Muscle of leg (tissue), 11 donors: Measurements from ENCODE around the gene GABRG3. TPM values are rescaled to one million over a fixed set of nuclear protein-coding genes. Genes with fewer than 3 reads are reported as not detected.

Source experiments
- DNase-seq: peaks from one replicate; pipeline ENCODE4 v3.0.0; 2013
- H3K27ac ChIP-seq: one replicate; pipeline ENCODE4 v1.5.1; 2013; ENCODE audit warnings: mild to moderate bottlenecking, low read length, control low read depth
- H3K27me3 ChIP-seq: one replicate; pipeline ENCODE4 v1.6.1; 2013; ENCODE audit warnings: low read length; ENCODE audit not compliant: control insufficient read depth, insufficient read depth
- H3K36me3 ChIP-seq: one replicate; pipeline ENCODE4 v1.6.1; 2013; ENCODE audit warnings: low read length; ENCODE audit not compliant: control insufficient read depth, insufficient read depth
- H3K4me1 ChIP-seq: one replicate; pipeline ENCODE4 v1.6.1; 2013; ENCODE audit warnings: low read length; ENCODE audit not compliant: control insufficient read depth, insufficient read depth
- H3K4me3 ChIP-seq: one replicate; pipeline ENCODE4 v1.5.1; 2013; ENCODE audit warnings: low read length, control low read depth
- H3K9me3 ChIP-seq: replicated peaks from 2 replicates; pipeline ENCODE4 v1.6.1; 2013; ENCODE audit warnings: low read depth, low read length; ENCODE audit not compliant: control insufficient read depth
- WGBS: methylation state at CpG from one replicate; pipeline ENCODE4 v1.1.5; 2013; ENCODE audit warnings: missing lambda C conversion rate; ENCODE audit not compliant: insufficient coverage; 5-methylcytosine and 5-hydroxymethylcytosine counted together
- polyA plus RNA-seq, 8 donors: library from polyadenylated mRNA; unstranded; fragments of 120-200 nt; gene quantifications; one replicate each; pipeline versions ENCODE4 v1.2.1 to v1.2.3, GENCODE V29; 2013; ENCODE audit warnings: inconsistent platforms in 1 of 8, low replicate concordance in 1 of 8; ENCODE audit not compliant: insufficient read length in 8 of 8, insufficient read depth in 1 of 8
- total RNA-seq: library from RNA; stranded (reverse); fragments of 120-200 nt; gene quantifications from one replicate; pipeline ENCODE4 v1.2.4, GENCODE V29; 2013

GABRG3 gene
- total and polyA plus RNA-seq, 9 donors, result 0.11 to 0.69 (median 0.34) TPM; not detected in 1

- Histone ChIP-seq H3K36me3 (no peaks in the 10 kb centered on the region), H3K4me1 (peaks cover 15% of the 10 kb centered on the region), H3K27ac (no peak overlapping the region), H3K27me3 (no peaks in the 10 kb centered on the region), H3K4me3 (no peak overlapping the region), H3K9me3 (no peaks in the 10 kb centered on the region)
- DNase-seq, result no peak
- WGBS, result 44% methylated on average over 5 of the region's 8 CpGs
Measured at GRCh38 chr15:27327467-27328025, 356.6 kb downstream of the GABRG3 start.

- H3K4me3 ChIP-seq, result no peak overlapping the region
- peak; percentile 38 for DNase-seq
- H3K27me3 ChIP-seq, result no peaks in the 10 kb centered on the region
- no peaks in the 10 kb centered on the region for H3K9me3 ChIP-seq
- H3K27ac ChIP-seq, result no peak overlapping the region
- no peaks in the 10 kb centered on the region for H3K36me3 ChIP-seq
- H3K4me1 ChIP-seq, result peaks cover 15% of the 10 kb centered on the region
- 44% methylated on average over 4 of the region's 7 CpGs for WGBS
Measured at GRCh38 chr15:27328186-27328585, 357.2 kb downstream of the GABRG3 start.

DNA sequence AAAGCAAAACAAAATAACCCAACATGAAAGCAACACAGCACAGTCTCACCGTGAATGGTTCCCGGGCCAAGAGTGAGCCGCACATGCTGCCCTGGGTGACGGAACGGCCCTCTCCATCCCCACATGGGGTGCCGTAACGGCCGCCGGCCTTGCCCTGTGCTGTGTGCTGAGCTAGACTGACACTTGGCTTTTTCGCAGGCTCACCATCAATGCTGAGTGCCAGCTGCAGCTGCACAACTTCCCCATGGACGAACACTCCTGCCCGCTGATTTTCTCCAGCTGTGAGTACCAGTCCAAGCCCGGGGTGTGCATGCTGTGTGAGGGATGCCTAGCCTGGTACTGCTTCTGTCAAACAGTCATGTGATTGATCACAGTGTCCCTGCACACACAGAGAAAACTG lies 357.6 kb downstream of the GABRG3 start:
- no peak overlapping the region for H3K27ac ChIP-seq
- H3K27me3 ChIP-seq, result no peaks in the 10 kb centered on the region
- no peaks in the 10 kb centered on the region for H3K36me3 ChIP-seq
- H3K4me3 ChIP-seq, result no peak overlapping the region
- H3K4me1 ChIP-seq, result peaks cover 15% of the 10 kb centered on the region
- peak; percentile 45 for DNase-seq
- no peaks in the 10 kb centered on the region for H3K9me3 ChIP-seq
- WGBS, result 41% methylated on average over 11 of the region's 13 CpGs

DNA sequence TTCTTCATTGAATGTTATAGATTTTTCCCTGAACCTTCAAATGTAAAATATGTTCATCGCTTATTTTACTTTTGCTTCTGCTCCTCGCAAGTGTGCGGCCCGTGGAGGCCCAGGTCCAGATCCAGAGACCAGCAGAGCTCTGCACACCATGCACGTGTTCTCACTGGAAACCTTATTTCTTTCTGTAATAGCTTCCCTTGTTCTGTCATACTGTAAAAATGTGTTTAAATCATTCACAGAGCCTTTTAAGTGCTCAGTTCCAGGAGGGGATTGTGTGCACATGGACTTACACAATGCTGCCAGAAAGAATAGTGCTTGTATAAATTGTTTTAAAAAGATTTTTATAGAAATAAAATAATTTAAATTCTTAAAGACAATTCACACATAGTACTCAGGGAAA lies 359.3 kb downstream of the GABRG3 start:
- 20% methylated on average over 1 of the region's 5 CpGs for WGBS
- Histone ChIP-seq H3K36me3 (no peaks in the 10 kb centered on the region), H3K4me3 (no peak overlapping the region), H3K27ac (no peak overlapping the region), H3K4me1 (peaks cover 15% of the 10 kb centered on the region), H3K27me3 (no peaks in the 10 kb centered on the region), H3K9me3 (no peaks in the 10 kb centered on the region)
- DNase-seq, result peak; percentile 63

GRCh38 chr15:27336676-27337075 lies 365.7 kb downstream of the GABRG3 start:
- Histone ChIP-seq H3K4me1 (no peaks in the 10 kb centered on the region), H3K4me3 (no peak overlapping the region), H3K36me3 (no peaks in the 10 kb centered on the region), H3K27me3 (no peaks in the 10 kb centered on the region), H3K27ac (no peak overlapping the region), H3K9me3 (no peaks in the 10 kb centered on the region)
- no CpG with 5 or more reads among the region's 1 CpG for WGBS
- no peak for DNase-seq

- Histone ChIP-seq H3K27ac (no peak overlapping the region), H3K9me3 (no peaks in the 10 kb centered on the region), H3K4me3 (no peak overlapping the region), H3K27me3 (no peaks in the 10 kb centered on the region), H3K36me3 (no peaks in the 10 kb centered on the region), H3K4me1 (no peaks in the 10 kb centered on the region)
- DNase-seq, result no peak
- 70% methylated on average over 4 of the region's 5 CpGs for WGBS
Measured at GRCh38 chr15:27339138-27339537, 368.2 kb downstream of the GABRG3 start.

DNA sequence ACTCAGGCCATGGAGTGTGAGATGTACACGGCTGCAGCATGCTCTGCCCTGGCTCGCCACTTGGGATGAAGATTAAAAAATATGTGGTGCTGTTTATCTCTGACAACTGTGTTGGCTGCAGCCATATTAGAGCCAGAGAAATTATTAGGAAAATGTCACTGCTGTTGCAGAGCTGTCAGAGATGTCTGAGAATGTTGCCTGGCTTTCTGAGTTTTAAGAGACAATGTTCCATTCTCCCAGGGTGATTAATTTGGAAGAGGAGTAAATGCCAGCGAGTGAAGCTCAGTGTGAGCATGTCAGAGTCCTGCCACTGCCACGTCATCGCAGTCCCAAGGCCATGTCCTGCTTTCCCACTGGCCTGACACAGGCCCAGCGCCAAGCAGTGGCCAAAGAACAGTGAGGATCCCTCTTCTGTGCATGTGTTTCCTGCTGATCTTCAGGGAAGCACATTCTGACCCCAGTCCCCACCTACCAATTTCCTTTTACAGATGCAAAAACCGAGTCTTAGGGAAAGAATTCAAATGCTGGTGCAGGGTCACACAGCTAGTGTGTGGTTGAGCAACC lies 370.9 kb downstream of the GABRG3 start:
- Histone ChIP-seq H3K9me3 (peaks cover 2% of the 10 kb centered on the region), H3K27me3 (no peaks in the 10 kb centered on the region), H3K4me3 (no peak overlapping the region), H3K36me3 (no peaks in the 10 kb centered on the region), H3K4me1 (no peaks in the 10 kb centered on the region), H3K27ac (no peak overlapping the region)
- no peak for DNase-seq
- WGBS, result 80% methylated on average over 5 of the region's 7 CpGs

DNA sequence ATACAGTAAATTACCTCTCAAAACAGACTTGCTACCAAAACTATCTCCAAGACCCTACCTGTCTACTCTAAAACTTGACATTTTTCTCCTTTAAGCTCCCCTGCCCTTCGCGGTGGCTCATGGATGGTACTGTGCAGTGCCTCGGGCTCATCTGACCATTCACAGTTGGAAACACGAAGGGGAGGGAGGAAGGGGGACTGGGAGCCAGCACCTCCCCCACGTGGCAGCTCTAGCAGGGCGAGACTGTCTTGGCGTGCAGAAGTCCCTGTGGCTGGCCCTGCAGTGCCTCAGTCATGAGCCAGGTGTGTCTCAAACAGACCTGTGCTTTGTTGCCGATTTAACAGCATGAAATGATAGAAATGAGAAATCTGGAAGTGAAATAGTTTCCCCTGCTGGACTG lies 372.0 kb downstream of the GABRG3 start:
- no peak overlapping the region for H3K4me3 ChIP-seq
- no peaks in the 10 kb centered on the region for H3K36me3 ChIP-seq
- WGBS, result 64% methylated on average over 4 of the region's 8 CpGs
- peaks cover 4% of the 10 kb centered on the region for H3K9me3 ChIP-seq
- no peak for DNase-seq
- H3K27ac ChIP-seq, result no peak overlapping the region
- no peaks in the 10 kb centered on the region for H3K27me3 ChIP-seq
- no peaks in the 10 kb centered on the region for H3K4me1 ChIP-seq

GRCh38 chr15:27352136-27352535 lies 381.2 kb downstream of the GABRG3 start:
- 82% methylated on average over 3 of the region's 12 CpGs for WGBS

GRCh38 chr15:27353856-27354255 lies 382.9 kb downstream of the GABRG3 start:
- no CpG with 5 or more reads among the region's 2 CpGs for WGBS
- H3K36me3 ChIP-seq, result no peaks in the 10 kb centered on the region
- no peak overlapping the region for H3K4me3 ChIP-seq

More at GRCh38 chr15:27352136-27352535, 381.2 kb downstream of the GABRG3 start:
- Histone ChIP-seq H3K9me3 (no peaks in the 10 kb centered on the region), H3K36me3 (no peaks in the 10 kb centered on the region), H3K27ac (no peak overlapping the region), H3K4me3 (no peak overlapping the region), H3K27me3 (no peaks in the 10 kb centered on the region), H3K4me1 (no peaks in the 10 kb centered on the region)
- DNase-seq, result no peak

More at GRCh38 chr15:27353856-27354255, 382.9 kb downstream of the GABRG3 start:
- DNase-seq, result no peak
- H3K27me3 ChIP-seq, result peaks cover 2% of the 10 kb centered on the region
- no peak overlapping the region for H3K27ac ChIP-seq
- no peaks in the 10 kb centered on the region for H3K4me1 ChIP-seq
- no peaks in the 10 kb centered on the region for H3K9me3 ChIP-seq
